ENCODE measurements around the gene CADM1. TPM values are rescaled to one million over a fixed set of nuclear protein-coding genes. Genes with fewer than 3 reads are reported as not detected.
A peak's percentile ranks its signal among the peaks of the same experiment; 100 is the strongest.

Gene CADM1
- total RNA-seq, 4 donors from 2014 or later = 1.2 to 2.5 (median 2.2) TPM

DNA sequence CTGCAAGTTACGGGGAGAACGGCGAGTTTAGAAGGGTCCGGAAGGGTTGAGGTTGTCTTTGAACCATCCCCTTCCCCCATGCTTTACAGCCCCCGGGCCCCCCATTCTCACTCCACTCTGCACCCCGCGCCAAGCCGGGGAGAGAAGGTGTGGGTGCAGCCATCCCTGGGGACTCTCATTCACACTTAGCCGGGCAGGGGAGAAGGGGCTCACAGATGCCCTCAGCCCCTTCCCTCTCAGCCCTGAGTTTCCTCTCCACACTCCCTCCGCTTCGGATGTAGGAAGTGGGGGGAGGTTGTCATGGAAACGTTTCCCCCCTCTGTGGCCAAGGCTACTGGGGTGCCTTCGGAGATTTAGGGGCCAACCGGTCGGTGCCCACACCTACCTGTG, 334 bp downstream of the CADM1 start:
- intact Hi-C loops (cut with DNase I; ENCODE audit: low total_unique reads) (loop anchor here (1.0 to 5.0 kb wide), 4 partner anchors 170 to 319 kb away; no protein-coding TSS in a partner anchor), in situ Hi-C loops (cut with MboI; ENCODE audit: low sequenced_read_pairs in 4 of 4) (loop anchor here in 1 of 4 donors (10.0 kb wide), 1 partner anchor 169 kb away; no protein-coding TSS in a partner anchor)
- no peak for DNase-seq
- Histone ChIP-seq H3K4me3 (peak overlapping the region; percentile 66 to 75 (median 74)), H3K9me3 (no peaks in the 10 kb centered on the region), H3K27ac (peak overlapping the region; percentile 83 to 87 (median 86)), H3K4me1 (peaks cover 6 to 13% of the 10 kb centered on the region in 2 donors), H3K27me3 (peaks cover 0 to 8% (median 0%) of the 10 kb centered on the region in 3 donors), H3K36me3 (no peaks in the 10 kb centered on the region)
- TF ChIP-seq POLR2A (IDR thresholded peaks at IDR 0.05) = no peak
- TF ChIP-seq, protein P1, sequence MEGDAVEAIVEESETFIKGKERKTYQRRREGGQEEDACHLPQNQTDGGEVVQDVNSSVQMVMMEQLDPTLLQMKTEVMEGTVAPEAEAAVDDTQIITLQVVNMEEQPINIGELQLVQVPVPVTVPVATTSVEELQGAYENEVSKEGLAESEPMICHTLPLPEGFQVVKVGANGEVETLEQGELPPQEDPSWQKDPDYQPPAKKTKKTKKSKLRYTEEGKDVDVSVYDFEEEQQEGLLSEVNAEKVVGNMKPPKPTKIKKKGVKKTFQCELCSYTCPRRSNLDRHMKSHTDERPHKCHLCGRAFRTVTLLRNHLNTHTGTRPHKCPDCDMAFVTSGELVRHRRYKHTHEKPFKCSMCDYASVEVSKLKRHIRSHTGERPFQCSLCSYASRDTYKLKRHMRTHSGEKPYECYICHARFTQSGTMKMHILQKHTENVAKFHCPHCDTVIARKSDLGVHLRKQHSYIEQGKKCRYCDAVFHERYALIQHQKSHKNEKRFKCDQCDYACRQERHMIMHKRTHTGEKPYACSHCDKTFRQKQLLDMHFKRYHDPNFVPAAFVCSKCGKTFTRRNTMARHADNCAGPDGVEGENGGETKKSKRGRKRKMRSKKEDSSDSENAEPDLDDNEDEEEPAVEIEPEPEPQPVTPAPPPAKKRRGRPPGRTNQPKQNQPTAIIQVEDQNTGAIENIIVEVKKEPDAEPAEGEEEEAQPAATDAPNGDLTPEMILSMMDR (IDR thresholded peaks at IDR 0.05 in 4 of 5, conservative IDR thresholded peaks at IDR 0.05 in 1 of 5) = no peak
- ATAC-seq = peak; percentile 38

DNA sequence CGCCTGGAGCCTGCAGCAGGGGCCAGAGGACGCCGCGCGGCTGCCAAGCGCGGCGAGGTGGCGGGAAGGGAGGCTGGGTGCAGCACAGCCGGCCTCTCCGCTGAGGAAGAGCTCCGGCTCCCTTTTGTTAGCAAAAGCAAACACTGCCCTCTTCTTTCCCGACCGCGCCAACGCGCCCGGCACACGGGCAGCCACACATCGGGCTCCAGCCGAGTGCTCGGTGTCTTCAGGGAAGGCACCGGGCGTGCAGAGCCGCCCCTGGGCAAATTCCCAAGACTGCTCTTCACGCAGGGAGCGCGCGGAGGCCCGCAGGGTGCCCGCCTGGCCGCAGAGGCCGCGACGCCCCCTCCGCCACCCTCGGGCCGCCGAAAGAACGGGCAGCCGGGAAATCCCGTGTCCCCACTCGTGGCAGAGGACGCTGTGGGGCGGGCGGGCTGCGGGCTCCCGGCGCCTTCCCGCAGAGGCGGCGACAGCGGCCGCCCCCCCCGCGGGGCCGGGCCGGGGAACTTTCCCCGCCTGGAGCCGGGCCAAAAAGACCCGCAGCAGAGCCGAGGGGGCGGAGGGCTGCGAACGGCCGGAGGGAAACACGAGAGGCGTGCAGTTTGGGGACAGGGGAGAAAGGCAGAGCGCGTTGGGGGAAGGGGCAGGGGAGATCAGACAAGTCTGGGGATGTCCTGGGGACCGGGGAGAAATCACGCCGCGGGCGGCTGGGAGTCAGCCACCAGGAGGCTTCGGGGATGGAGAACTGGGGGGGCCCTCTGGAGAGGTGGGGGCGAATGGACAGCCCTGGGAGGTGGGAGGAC, 931 bp downstream of the CADM1 start:
- intact Hi-C loops (cut with DNase I; ENCODE audit: low total_unique reads) (loop anchor here (1.0 to 5.0 kb wide), 2 partner anchors 169 to 281 kb away; no protein-coding TSS in a partner anchor), in situ Hi-C loops (cut with MboI; ENCODE audit: low sequenced_read_pairs in 4 of 4) (loop anchor here in 1 of 4 donors (10.0 kb wide), 1 partner anchor 168 kb away; no protein-coding TSS in a partner anchor)
- TF ChIP-seq, protein P1 (IDR thresholded peaks at IDR 0.05 in 4 of 5, conservative IDR thresholded peaks at IDR 0.05 in 1 of 5) = peak in 4 of 5 experiments; percentile 36 to 48 (median 44)
- no peak for TF ChIP-seq POLR2A (IDR thresholded peaks at IDR 0.05)
- peak overlapping the region; percentile 66 to 75 (median 74) for H3K4me3 ChIP-seq
- DNase-seq = peak; percentile 51 to 72
- peaks cover 0 to 8% (median 0%) of the 10 kb centered on the region in 3 donors for H3K27me3 ChIP-seq
- H3K9me3 ChIP-seq = no peaks in the 10 kb centered on the region
- no peaks in the 10 kb centered on the region for H3K36me3 ChIP-seq
- H3K4me1 ChIP-seq = peaks cover 6 to 13% of the 10 kb centered on the region in 2 donors
- ATAC-seq = peak; percentile 62 to 69
- peak overlapping the region; percentile 83 to 87 (median 86) for H3K27ac ChIP-seq

DNA sequence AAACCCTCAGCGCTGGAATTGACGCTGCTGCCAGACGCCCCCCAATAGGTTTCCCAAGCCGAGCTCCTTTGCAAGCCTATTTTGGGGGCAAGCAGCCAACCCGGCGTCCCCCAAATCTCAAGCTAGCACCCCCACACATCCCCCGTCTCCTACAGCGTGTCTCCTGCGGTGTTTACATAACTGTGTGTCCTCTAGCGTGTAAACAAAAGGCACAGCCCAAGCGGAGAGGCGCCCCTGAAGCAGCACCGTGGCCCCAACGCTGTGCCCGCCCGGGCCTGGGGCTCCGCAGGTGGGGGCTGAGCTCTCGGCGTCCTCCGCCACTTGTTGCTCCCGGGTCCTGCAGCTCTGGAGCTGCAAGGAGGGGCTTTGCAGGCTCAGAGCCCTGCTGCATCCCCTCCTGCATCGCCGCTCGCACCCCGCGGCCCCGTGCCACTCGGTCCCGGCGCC, 1.6 kb downstream of the CADM1 start:
- TF ChIP-seq, protein P1 (IDR thresholded peaks at IDR 0.05 in 4 of 5, conservative IDR thresholded peaks at IDR 0.05 in 1 of 5) = no peak
- no peak for TF ChIP-seq POLR2A (IDR thresholded peaks at IDR 0.05)
- intact Hi-C loops (cut with DNase I; ENCODE audit: low total_unique reads) = loop anchor here (1.0 to 5.0 kb wide), 2 partner anchors 168 to 280 kb away; no protein-coding TSS in a partner anchor
- ATAC-seq (no peak), DNase-seq (no peak)
- Histone ChIP-seq H3K36me3 (no peaks in the 10 kb centered on the region), H3K9me3 (no peaks in the 10 kb centered on the region), H3K27me3 (peaks cover 0 to 8% (median 0%) of the 10 kb centered on the region in 3 donors), H3K4me1 (peaks cover 6 to 13% of the 10 kb centered on the region in 2 donors), H3K27ac (peak overlapping the region; percentile 83 to 87 (median 86)), H3K4me3 (peak overlapping the region; percentile 66 to 75 (median 74))
- in situ Hi-C loops (cut with MboI; ENCODE audit: low sequenced_read_pairs in 4 of 4) = loop anchor here in 1 of 4 donors (10.0 kb wide), 1 partner anchor 168 kb away; no protein-coding TSS in a partner anchor

DNA sequence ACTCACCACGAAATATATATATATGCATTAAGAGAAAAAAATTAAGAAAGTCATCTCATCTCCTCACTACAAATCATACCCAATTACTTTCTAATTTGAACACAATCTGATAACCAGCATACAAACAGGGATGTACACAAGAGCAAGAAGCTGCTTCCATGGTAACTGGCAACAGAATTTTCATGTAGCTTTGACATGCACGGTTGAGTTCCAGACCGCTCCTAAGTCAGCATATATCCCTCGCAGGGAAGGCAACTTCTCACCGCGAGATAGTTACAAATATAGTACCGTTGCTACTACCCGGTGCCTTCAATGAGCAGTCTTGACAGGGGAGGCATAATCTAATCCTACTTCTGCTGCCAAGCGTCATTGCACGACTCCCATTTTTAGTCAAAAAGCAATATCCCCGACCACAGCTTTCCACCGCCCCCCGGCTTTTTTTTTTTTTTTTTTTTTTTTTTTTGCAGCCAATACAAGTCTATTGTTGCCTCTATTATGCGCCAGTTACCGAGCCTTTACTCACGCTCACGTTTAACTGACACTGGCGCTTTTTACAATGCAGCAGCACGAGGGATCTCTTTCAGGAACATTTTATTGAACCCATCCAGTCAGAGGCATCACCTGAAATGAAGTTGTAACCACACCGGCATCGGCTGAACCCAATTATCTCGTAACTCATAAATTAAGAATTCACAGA, 2.2 kb downstream of the CADM1 start:
- H3K4me1 ChIP-seq = peaks cover 6 to 13% of the 10 kb centered on the region in 2 donors
- H3K27ac ChIP-seq = peak overlapping the region in 1 of 4 donors; percentile 83
- no peaks in the 10 kb centered on the region for H3K9me3 ChIP-seq
- H3K4me3 ChIP-seq = peak overlapping the region; percentile 66 to 75 (median 74)
- intact Hi-C loops (cut with DNase I; ENCODE audit: low total_unique reads) (loop anchor here (5.0 kb wide), 1 partner anchor 280 kb away; no protein-coding TSS in a partner anchor), in situ Hi-C loops (cut with MboI; ENCODE audit: low sequenced_read_pairs in 4 of 4) (loop anchor here in 1 of 4 donors (10.0 kb wide), 1 partner anchor 167 kb away; no protein-coding TSS in a partner anchor)
- DNase-seq (no peak), ATAC-seq (no peak)
- no peaks in the 10 kb centered on the region for H3K36me3 ChIP-seq
- TF ChIP-seq, protein P1 (IDR thresholded peaks at IDR 0.05 in 4 of 5, conservative IDR thresholded peaks at IDR 0.05 in 1 of 5) = no peak
- no peak for TF ChIP-seq POLR2A (IDR thresholded peaks at IDR 0.05)
- peaks cover 0 to 5% (median 0%) of the 10 kb centered on the region in 3 donors for H3K27me3 ChIP-seq

All from gastrocnemius medialis (tissue), 4 donors.